ENCODE measurements around the gene LAMP1.

- TF ChIP-seq CTCF (conservative IDR thresholded peaks at IDR 0.05; ENCODE audit: low read depth in 2 of 2): no peak
- no peak for TF ChIP-seq NANOG (IDR thresholded peaks at IDR 0.05; ENCODE audit: borderline replicate concordance)
- no peak for TF ChIP-seq EZH2 (IDR thresholded peaks at IDR 0.05; ENCODE audit: low read depth, unreplicated experiment)
- no peak for TF ChIP-seq POLR2AphosphoS5 (IDR thresholded peaks at IDR 0.05; ENCODE audit: low read depth)
- TF ChIP-seq REST (IDR thresholded peaks at IDR 0.05; ENCODE audit: unreplicated experiment): no peak
- no peak for TF ChIP-seq ZNF114 (CRISPR knock-in tag; IDR thresholded peaks at IDR 0.05)
- TF ChIP-seq CREB1 (CRISPR knock-in tag; IDR thresholded peaks at IDR 0.05; ENCODE audit: low read depth): no peak
- no peak for TF ChIP-seq EZH2phosphoT487 (IDR thresholded peaks at IDR 0.05; ENCODE audit: unreplicated experiment)
- TF ChIP-seq ZNF331 (CRISPR knock-in tag; IDR thresholded peaks at IDR 0.05; ENCODE audit: low read depth): no peak
- no peak for TF ChIP-seq JUNB (IDR thresholded peaks at IDR 0.05; ENCODE audit: unreplicated experiment)
- TF ChIP-seq STAT1 (IDR thresholded peaks at IDR 0.05; ENCODE audit: unreplicated experiment): no peak
- no peak for TF ChIP-seq ZNF462 (CRISPR knock-in tag; IDR thresholded peaks at IDR 0.05)
- TF ChIP-seq ETS1 (IDR thresholded peaks at IDR 0.05): no peak
Measured at GRCh38 chr13:113302986-113303385, 5.9 kb downstream of the LAMP1 start.

Measured in GM23338 (cell line).